Omental fat pad (tissue), 4 donors: ENCODE data around the gene GTF3C4. TPM values are rescaled to one million over a fixed set of nuclear protein-coding genes. Genes with fewer than 3 reads are reported as not detected.

Experiments used
- ATAC-seq: fragments of 150-250 bp; one replicate; pipeline ENCODE4 v1.9.1; 2016; ENCODE audit warnings: mild to moderate bottlenecking, moderate library complexity; ENCODE audit not compliant: low FRiP score
- DNase-seq: peaks from one replicate; pipeline ENCODE4 v3.0.0-alpha.2; 2019; ENCODE audit warnings: low spot score
- CTCF ChIP-seq, 3 donors: fragments of 450-650 bp; IDR thresholded peaks; one replicate each; pipeline ENCODE4 v1.5.1; 2016 to 2017; ENCODE audit warnings: antibody characterized with exemption in 3 of 3, mild to moderate bottlenecking in 3 of 3, moderate library complexity in 2 of 3
- total RNA-seq, 4 donors: library from RNA; depleted of rRNA; stranded (reverse); fragments of >200 nt; gene quantifications; one replicate each; pipeline ENCODE4 v1.1.0, GENCODE V29; 2016

Gene GTF3C4
- total RNA-seq, 4 donors from 2014 or later: 7.2 to 19.2 (median 10.0) TPM

DNA sequence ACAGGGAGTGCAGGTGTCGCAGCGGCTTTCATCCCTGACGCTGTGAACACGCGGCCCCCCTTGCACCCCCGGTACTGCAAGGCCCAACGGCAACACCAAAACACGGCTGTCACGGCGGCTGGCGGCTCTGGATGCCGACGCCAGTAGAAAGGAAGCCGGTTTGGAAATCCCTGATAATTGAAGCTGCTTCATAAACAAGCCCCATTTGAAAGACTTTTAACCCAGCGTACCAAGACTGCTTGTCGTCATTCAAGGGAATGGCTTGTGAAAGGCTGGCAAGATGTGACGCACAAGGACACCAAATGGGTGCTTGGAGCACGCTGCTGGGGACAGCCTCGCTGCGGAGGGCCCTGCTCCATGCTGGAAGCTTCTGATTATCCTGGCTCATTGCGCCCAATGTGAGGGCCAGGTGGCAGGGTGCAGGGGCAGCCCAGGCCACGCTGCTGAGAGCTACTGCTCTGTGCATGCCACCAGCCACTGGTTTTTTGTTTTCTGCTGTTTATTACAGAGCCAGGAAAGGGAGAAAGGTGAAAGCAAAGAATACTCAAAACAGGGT is 63.1 kb downstream of the GTF3C4 start:
- no peak for TF ChIP-seq CTCF (IDR thresholded peaks at IDR 0.05)
- DNase-seq (no peak), ATAC-seq (no peak)

GRCh38 chr9:132739710-132740310 is 69.5 kb downstream of the GTF3C4 start:
- no peak for TF ChIP-seq CTCF (IDR thresholded peaks at IDR 0.05)
- no peak for ATAC-seq
- no peak for DNase-seq

DNA sequence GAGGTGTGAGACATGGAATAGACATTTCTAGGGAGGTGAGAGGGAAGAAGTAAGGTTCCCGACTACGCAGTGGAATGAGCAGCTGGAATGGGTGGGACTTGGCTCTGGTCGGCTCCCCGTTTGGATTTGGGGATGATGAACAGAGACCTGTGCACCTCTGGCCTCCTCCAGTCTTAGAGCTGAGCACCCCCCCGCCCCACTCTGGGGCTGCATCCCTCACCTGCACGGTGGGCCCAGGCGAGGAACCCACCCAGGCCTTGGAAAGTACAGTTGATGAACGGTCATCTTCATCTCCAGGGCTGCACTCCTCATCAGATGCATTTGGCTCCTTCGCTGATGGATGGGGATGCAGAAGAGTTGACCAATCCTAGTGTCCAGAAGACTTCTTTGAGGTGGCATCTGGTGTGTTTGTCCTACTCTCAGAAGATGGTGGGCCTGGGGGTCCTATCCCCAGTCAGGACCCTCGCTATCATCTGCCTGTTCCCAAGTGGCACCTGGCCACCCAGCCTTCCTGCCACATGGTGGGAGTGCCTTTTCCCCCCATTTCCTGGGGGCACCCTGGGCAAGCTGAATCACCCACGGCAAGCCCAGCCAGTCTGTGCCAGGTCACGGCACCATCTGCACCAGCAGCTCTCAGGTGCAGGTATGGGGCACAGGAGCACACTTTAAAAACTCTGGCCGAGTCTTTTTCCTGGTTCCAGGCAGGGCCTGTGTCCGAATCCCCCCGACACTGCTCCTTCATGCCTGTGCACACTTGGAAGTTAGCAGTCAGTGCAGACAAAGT is 70.5 kb downstream of the GTF3C4 start:
- DNase-seq (no peak), ATAC-seq (no peak)
- no peak for TF ChIP-seq CTCF (IDR thresholded peaks at IDR 0.05)

DNA sequence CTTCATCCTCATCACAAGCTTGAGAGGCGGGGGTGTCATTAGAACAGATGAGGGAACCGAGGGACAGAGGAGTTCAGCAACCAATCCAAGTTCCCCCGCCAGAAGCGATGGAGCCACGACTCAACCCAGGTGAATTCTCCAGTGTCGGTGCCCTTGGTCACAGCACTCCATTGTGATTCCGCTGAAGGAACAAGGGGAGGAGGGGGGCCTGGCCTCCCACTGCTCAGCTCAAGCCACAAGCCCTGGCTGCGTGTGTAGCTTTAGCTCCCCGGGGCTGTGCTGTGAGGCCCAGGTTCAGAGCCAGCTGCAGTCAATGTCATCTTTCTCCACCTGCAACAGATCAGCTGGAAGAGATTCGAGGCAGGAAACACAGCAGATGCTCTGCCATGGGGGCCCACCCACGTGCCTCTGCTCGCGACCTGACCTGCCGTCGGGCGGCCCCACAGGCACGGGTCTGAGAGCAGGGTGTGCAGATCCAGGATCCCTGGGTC is 72.6 kb downstream of the GTF3C4 start:
- DNase-seq (no peak), ATAC-seq (no peak)
- no peak for TF ChIP-seq CTCF (IDR thresholded peaks at IDR 0.05)

DNA sequence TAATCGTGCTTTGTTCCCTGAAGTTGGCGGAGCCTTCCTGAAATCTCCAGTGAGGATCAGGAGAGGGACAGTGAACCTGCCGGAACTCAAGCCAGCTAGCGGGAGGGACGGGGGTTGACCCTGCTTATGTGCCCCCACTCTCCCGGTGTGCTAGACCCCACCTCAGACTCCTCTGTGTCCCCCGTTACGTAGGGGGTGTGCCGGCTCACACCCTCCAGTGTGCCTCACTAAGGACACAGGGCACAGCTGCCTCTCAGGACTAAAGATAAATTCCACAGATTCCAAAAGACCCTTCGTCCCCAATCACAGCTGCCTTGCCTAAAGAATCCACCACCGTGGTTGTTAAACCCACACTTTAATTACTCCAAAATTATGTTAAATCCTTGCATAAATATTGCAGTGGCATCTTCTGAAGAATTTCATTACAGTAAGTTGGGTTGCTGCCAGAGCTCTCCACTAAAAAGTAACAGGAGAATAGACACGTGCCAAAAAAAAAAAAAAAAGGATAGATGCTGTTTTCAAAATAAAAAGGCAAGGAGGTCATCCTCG is 73.7 kb downstream of the GTF3C4 start:
- ATAC-seq (no peak), DNase-seq (no peak)
- TF ChIP-seq CTCF (IDR thresholded peaks at IDR 0.05): no peak

Other genes starting within 250 kb of the GTF3C4 start
- gene BARHL1, start 87.9 kb upstream of the GTF3C4 start, total RNA-seq: not detected
- 10 to 100 TPM in 2 of 4 donors, 1 to 10 TPM in 2; 8.8 to 28.0 (median 9.9) TPM for gene DDX31, start 481 bp upstream of the GTF3C4 start, total RNA-seq
- gene AK8, start 207.8 kb downstream of the GTF3C4 start, total RNA-seq: 1 to 10 TPM in 3 of 4 donors, not detected in 1; 1.0 to 1.3 (median 1.3) TPM
- 1 to 10 TPM; 2.9 to 3.8 (median 3.3) TPM for gene SPACA9, start 208.4 kb downstream of the GTF3C4 start, total RNA-seq